HG03354 (cell line): ENCODE measurements around the gene ERVV-1.
"Not testable (repeated sequence)": the region's sequence is repeated elsewhere in the genome, so short reads cannot be mapped to it uniquely, and the experiment has no call there.

ENCODE experiments used
- ATAC-seq: cut with Tn5 transposase; IDR thresholded peaks from one replicate; pipeline ENCODE4 v1.9.1; 2021; ENCODE audit warnings: mild to moderate bottlenecking; ENCODE audit not compliant: unreplicated experiment, poor library complexity, severe bottlenecking

The ERVV-1 gene

GRCh38 chr19:53015730-53016129 lies 2.0 kb downstream of the ERVV-1 start:
- ATAC-seq, result no peak

DNA sequence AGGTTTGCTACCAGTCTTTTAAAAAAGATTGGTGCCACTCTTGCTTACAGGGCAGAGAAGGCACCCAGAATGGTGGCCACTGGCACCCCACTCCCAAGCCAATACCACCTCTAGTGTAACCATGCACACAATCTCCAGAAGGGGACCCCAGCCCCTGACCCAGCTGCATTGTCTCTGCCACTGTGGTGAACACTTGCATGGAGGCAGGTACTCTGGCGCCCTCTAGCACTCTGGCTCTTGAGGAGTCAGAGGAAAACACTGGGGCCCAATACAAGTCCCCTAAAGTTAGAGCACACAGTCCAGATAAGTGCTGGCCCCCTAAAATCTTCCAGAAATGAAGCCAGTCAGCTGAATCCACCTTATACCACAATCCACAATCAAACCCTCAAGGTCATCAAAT lies 6.0 kb downstream of the ERVV-1 start:
- ATAC-seq, result no peak

DNA sequence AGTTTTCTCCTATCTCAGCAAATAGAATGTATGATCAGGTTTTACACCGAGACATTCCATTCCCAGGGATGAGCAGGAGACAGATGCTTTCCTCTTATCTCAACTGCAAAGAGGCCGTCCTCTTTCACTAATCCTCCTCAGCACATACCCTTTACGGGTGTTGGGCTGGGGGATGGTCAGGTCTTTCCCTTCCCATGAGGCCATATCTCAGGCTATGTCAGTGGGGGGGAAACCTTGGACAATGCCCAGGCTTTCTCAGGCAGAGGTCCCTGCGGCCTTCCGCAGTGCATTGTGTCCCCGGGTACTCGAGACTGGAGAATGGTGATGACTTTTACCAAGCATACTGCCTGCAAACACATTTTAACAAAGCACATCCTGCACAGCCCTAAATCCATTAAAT lies 14.6 kb downstream of the ERVV-1 start:
- not testable (repeated sequence) for ATAC-seq

- no peak for ATAC-seq
Measured at GRCh38 chr19:53034054-53034453, 20.3 kb downstream of the ERVV-1 start.

DNA sequence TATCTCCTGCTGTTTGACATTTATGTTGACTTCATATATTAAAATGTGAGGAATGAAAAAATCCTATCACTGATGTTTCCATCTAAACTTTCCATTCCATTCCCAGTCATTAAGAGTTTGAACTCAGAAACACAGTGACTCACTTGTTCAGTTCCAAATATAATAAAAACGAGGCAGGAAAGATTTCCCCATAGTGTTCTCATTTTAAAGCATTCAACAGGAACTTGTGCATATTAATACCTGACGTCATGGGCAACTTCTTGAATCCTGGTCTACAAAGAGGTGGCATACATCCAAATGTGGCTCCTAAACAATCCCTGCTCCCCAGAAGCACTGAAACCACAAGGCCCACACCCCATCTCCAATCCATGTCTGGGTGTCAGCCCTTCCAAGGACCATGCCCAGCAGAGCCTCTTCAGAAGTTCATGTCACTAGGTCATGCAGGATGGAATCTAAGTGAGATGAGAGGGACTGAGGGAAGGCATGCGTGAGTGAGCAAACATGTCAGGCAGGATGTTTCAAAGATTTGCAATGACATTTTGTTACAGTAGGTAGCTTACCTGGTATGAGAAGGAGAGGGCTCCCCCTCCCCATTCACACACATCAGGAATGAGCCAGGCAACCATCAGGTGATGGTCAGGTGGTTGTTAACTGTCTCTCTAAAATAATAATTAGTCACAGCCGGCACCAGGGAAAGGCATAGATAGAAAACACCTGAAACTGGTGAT lies 21.4 kb downstream of the ERVV-1 start:
- no peak for ATAC-seq

- no peak for ATAC-seq
Measured at GRCh38 chr19:53037101-53038097, 23.7 kb downstream of the ERVV-1 start.

- no peak for ATAC-seq
Measured at GRCh38 chr19:53041366-53041765, 27.6 kb downstream of the ERVV-1 start.

DNA sequence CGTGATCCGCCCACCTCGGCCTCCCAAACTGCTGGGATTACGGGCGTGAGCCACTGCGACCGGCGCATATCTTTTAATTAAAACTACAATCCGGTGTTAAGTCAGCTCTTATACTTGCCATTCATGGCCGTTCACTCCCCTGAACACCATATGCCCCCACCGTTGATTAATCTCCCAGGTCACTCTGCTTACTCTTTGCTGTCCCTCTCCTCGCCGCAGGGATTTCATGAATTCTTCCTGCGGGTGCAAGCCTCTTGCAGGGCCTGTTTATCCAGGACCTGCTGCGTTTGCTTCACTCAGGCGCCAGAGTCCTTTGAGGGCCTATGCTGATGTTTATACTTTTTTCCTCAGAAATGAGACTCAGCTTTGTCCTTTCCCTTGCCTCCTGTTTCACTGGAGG lies 31.8 kb downstream of the ERVV-1 start:
- no peak for ATAC-seq

DNA sequence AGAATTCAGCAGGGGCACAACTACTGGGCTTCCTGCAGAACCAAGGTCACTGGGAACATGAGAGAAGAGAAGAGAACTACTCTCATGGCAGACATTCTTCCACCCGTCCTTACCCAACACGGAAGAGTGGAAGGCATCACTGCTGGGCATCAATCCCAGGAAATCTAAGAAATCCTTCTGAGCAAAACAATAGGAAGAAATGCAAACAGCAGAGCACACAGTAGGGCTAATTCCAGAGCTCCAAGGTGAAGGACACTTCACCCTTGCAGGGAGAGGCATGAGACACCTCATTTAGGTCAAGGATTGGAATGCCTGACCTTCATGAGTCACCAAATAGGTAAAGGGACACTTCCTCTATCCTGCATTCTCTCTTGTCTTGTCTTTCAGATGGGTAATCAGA lies 33.7 kb downstream of the ERVV-1 start:
- ATAC-seq, result no peak

GRCh38 chr19:53055117-53055516 lies 41.4 kb downstream of the ERVV-1 start:
- no peak for ATAC-seq

DNA sequence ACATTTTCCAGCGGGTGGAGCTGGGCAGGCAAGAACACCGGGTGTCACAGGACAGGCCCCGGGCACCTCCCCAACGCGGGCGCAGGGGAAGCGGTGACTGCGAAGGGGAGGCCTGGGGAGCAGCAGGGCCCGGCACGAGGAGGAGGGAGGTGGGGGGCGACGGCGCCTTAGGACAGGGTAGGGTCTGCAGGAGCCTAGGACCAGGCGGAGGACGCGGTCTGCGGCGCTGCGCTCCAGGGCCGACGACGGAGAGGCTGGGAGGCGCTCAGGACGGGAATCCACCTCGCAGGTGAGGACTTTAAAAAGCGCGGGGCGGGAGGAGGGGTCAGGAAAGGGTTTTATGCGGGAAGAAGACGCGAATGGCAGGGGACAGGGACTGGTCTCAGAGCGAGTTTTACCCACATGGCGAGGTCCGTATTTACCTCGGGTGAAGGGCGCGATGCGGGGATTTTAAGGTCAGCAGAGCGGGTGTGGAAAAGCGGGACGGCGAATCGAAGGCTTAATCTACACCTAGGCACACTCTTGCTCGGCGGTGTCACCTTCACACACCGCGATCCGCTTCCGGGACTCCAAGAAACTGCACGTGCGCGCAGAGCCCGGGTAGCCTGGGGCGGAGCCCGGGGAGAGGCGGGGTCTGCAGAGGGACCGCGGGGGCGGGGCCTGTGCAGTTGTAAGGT lies 44.3 kb downstream of the ERVV-1 start:
- ATAC-seq, result no peak
